ENCODE data around the gene IGSF8. TPM values are rescaled to one million over a fixed set of nuclear protein-coding genes. Genes with fewer than 3 reads are reported as not detected.
A peak's percentile ranks its signal among the peaks of the same experiment; 100 is the strongest.

Gene IGSF8
- total RNA-seq, 1 experiment from 2014 or later: 14.0 TPM

DNA sequence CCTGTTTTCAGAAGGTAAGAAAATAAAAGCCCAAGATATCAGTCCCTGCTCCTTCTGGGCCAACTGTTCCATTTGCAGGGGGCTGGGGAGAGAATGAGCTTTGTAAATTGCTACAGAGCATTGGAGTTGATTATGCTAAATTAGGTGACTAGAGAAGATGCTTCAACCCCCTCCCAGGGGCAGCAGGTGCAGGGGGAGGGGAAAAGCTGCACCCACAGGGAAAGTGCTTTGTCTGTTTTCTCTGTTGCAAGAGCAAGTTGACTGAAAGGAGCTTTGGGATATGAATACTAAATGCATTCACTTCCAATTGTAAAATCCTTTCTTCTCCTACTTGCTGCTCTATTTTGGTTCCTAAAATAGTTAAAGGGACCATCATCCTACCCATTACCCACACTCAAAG is 50.1 kb downstream of the IGSF8 start:
- POLR2A ChIA-PET (ENCODE audit: low non-redundant PET): no interaction called here
- BruUV-seq (replicated peaks): no TSS peak

DNA sequence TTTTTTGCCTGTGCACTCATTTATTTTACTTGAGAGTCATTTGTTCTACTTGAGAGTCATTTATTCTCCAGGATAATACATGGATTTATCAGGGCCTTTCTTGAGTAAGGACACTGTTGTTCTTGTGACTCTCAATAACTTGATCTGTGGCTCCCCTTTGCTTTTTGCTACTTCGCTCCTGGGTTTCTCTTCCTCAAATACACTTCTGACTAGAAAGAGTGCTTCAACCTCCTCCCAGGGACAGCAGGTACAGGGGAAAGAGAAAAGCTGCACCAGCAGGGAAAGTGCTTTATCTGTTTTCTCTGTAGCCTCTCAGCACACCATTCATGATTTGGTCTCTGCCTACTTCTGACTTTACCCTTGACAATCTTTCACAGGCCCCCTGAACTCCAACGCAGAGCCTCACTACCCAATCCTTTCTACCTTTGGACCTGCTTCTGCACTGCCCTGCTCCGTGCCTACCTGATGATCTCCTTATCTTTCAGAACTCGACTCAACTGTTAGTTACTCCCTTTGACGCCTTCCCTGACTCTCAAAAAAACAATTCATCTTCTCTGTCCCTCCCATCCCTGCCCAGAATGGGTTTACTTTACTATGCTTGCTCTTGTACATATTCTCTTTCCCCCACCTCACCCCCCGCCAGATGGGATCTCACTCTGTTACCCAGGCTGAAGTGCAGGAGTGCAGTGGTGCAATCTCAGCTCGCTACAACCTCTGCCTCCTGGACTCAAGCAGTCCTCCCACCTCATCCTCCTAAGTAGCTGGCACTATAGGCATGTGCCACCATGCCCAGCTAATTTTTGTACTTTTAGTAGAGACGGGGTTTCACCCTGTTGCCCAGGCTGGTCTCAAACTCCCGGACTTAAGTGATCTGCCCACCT is 51.1 kb downstream of the IGSF8 start:
- ChIA-PET CTCF (interaction anchor here (1.0 to 1.2 kb wide), 2 partner anchors 29 to 31 kb away, joined by 3 to 6 read pairs; no protein-coding TSS in a partner anchor), POLR2A (ENCODE audit: low non-redundant PET) (no interaction called here)
- Histone ChIP-seq H3K4me1 (ENCODE audit: insufficient read depth, low read length, poor library complexity, severe bottlenecking) (no peaks in the 10 kb centered on the region), H3K36me3 (ENCODE audit: insufficient read depth, low read length, poor library complexity, severe bottlenecking) (no peaks in the 10 kb centered on the region), H3K27me3 (replicated peaks; ENCODE audit: insufficient read depth, low read depth, low read length, poor library complexity) (peaks cover 13% of the 10 kb centered on the region), H3K9me3 (ENCODE audit: low read depth, low read length, poor library complexity, severe bottlenecking) (no peaks in the 10 kb centered on the region), H3K27ac (ENCODE audit: low read depth, low read length, poor library complexity, severe bottlenecking) (no peak overlapping the region), H3K4me3 (ENCODE audit: low read depth, low read length, poor library complexity, severe bottlenecking) (no peak overlapping the region)
- no TSS peak for BruUV-seq (replicated peaks)
- intact Hi-C loops (cut with micrococcal nuclease; ENCODE audit: unreplicated experiment): loop anchor here (5.0 kb wide), 1 partner anchor 40 kb away; no protein-coding TSS in a partner anchor
- TF ChIP-seq, protein P1, sequence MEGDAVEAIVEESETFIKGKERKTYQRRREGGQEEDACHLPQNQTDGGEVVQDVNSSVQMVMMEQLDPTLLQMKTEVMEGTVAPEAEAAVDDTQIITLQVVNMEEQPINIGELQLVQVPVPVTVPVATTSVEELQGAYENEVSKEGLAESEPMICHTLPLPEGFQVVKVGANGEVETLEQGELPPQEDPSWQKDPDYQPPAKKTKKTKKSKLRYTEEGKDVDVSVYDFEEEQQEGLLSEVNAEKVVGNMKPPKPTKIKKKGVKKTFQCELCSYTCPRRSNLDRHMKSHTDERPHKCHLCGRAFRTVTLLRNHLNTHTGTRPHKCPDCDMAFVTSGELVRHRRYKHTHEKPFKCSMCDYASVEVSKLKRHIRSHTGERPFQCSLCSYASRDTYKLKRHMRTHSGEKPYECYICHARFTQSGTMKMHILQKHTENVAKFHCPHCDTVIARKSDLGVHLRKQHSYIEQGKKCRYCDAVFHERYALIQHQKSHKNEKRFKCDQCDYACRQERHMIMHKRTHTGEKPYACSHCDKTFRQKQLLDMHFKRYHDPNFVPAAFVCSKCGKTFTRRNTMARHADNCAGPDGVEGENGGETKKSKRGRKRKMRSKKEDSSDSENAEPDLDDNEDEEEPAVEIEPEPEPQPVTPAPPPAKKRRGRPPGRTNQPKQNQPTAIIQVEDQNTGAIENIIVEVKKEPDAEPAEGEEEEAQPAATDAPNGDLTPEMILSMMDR (conservative IDR thresholded peaks at IDR 0.05; ENCODE audit: low read depth, low read length): no peak
- no peak for TF ChIP-seq EZH2 (IDR thresholded peaks at IDR 0.05; ENCODE audit: borderline replicate concordance, low read depth, low read length, poor library complexity, severe bottlenecking)
- DNase-seq (ENCODE audit: low spot score): no peak

More for the DNA sequence above, 50.1 kb downstream of the IGSF8 start:
- Histone ChIP-seq H3K4me3 (ENCODE audit: low read depth, low read length, poor library complexity, severe bottlenecking) (no peak overlapping the region), H3K27me3 (replicated peaks; ENCODE audit: insufficient read depth, low read depth, low read length, poor library complexity) (peaks cover 23% of the 10 kb centered on the region), H3K27ac (ENCODE audit: low read depth, low read length, poor library complexity, severe bottlenecking) (no peak overlapping the region), H3K9me3 (ENCODE audit: low read depth, low read length, poor library complexity, severe bottlenecking) (no peaks in the 10 kb centered on the region), H3K4me1 (ENCODE audit: insufficient read depth, low read length, poor library complexity, severe bottlenecking) (no peaks in the 10 kb centered on the region), H3K36me3 (ENCODE audit: insufficient read depth, low read length, poor library complexity, severe bottlenecking) (no peaks in the 10 kb centered on the region)
- DNase-seq (ENCODE audit: low spot score): no peak
- no peak for TF ChIP-seq EZH2 (IDR thresholded peaks at IDR 0.05; ENCODE audit: borderline replicate concordance, low read depth, low read length, poor library complexity, severe bottlenecking)
- TF ChIP-seq, protein P1 (conservative IDR thresholded peaks at IDR 0.05; ENCODE audit: low read depth, low read length): no peak
- intact Hi-C loops (cut with micrococcal nuclease; ENCODE audit: unreplicated experiment): loop anchor here (5.0 kb wide), 1 partner anchor 39 kb away; no protein-coding TSS in a partner anchor
- CTCF ChIA-PET: no interaction called here

DNA sequence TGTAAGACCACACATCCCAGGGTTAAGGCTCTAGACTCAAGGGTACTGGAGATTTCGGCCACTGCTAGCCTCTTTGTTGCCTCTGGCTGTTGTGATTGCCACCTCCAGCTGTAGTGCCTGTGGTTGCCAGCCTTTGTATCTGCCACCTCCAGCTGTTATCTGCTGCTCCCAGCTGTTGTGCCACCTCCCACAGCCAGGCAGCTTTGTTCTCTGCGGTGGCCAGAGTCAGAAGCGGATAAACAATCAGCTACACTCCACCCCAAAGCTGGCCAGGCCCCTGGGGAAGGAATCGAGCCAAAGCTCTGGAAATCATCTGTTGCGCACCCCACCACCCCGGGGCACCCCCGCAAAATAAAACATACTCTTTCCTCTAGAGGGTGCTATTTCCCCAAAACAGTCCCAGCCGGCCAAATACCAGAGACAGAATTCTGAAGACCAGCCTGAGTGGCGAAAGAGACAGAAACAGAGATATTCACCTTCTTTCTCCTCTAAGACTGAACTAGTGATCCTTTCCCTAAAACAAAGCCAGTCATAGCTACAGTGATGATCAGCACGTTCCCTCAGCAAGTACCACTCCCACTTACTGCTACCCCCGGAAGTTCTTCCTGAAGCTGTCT is 51.8 kb downstream of the IGSF8 start:
- POLR2A ChIA-PET (ENCODE audit: low non-redundant PET): no interaction called here
- BruUV-seq (replicated peaks): no TSS peak
- DNase-seq (ENCODE audit: low spot score): peak; percentile 58
- H3K36me3 ChIP-seq (ENCODE audit: insufficient read depth, low read length, poor library complexity, severe bottlenecking): no peaks in the 10 kb centered on the region
- no peaks in the 10 kb centered on the region for H3K9me3 ChIP-seq (ENCODE audit: low read depth, low read length, poor library complexity, severe bottlenecking)
- no peak overlapping the region for H3K4me3 ChIP-seq (ENCODE audit: low read depth, low read length, poor library complexity, severe bottlenecking)
- peaks cover 6% of the 10 kb centered on the region for H3K27me3 ChIP-seq (replicated peaks; ENCODE audit: insufficient read depth, low read depth, low read length, poor library complexity)
- CTCF ChIA-PET: interaction anchor here (1.0 to 1.2 kb wide), 6 partner anchors 9 to 206 kb away, joined by 3 to 6 read pairs (median 4); partner anchors contain the start of gene KCNJ9
- intact Hi-C loops (cut with micrococcal nuclease; ENCODE audit: unreplicated experiment): loop anchor here (5.0 kb wide), 1 partner anchor 41 kb away; no protein-coding TSS in a partner anchor
- TF ChIP-seq, protein P1 (conservative IDR thresholded peaks at IDR 0.05; ENCODE audit: low read depth, low read length): peak; percentile 76
- no peak for TF ChIP-seq EZH2 (IDR thresholded peaks at IDR 0.05; ENCODE audit: borderline replicate concordance, low read depth, low read length, poor library complexity, severe bottlenecking)
- no peaks in the 10 kb centered on the region for H3K4me1 ChIP-seq (ENCODE audit: insufficient read depth, low read length, poor library complexity, severe bottlenecking)
- H3K27ac ChIP-seq (ENCODE audit: low read depth, low read length, poor library complexity, severe bottlenecking): no peak overlapping the region

All from A673 (cell line).